ENCODE measurements around the gene ASB1.

- TF ChIP-seq, protein P1, sequence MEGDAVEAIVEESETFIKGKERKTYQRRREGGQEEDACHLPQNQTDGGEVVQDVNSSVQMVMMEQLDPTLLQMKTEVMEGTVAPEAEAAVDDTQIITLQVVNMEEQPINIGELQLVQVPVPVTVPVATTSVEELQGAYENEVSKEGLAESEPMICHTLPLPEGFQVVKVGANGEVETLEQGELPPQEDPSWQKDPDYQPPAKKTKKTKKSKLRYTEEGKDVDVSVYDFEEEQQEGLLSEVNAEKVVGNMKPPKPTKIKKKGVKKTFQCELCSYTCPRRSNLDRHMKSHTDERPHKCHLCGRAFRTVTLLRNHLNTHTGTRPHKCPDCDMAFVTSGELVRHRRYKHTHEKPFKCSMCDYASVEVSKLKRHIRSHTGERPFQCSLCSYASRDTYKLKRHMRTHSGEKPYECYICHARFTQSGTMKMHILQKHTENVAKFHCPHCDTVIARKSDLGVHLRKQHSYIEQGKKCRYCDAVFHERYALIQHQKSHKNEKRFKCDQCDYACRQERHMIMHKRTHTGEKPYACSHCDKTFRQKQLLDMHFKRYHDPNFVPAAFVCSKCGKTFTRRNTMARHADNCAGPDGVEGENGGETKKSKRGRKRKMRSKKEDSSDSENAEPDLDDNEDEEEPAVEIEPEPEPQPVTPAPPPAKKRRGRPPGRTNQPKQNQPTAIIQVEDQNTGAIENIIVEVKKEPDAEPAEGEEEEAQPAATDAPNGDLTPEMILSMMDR (IDR thresholded peaks at IDR 0.05): no peak
- TF ChIP-seq POLR2A (IDR thresholded peaks at IDR 0.05): no peak
Observed at GRCh38 chr2:238492840-238493239, 66.1 kb downstream of the ASB1 start.
